HG03558 (cell line): Measurements from ENCODE around the gene SNCG.
"Not testable (repeated sequence)": the region's sequence is repeated elsewhere in the genome, so short reads cannot be mapped to it uniquely, and the experiment has no call there.

ENCODE experiments used
- ATAC-seq: cut with Tn5 transposase; IDR thresholded peaks from one replicate; pipeline ENCODE4 v1.9.1; 2021; ENCODE audit warnings: moderate number of reproducible peaks; ENCODE audit not compliant: unreplicated experiment; ENCODE audit errors: extremely low read depth

The SNCG gene

DNA sequence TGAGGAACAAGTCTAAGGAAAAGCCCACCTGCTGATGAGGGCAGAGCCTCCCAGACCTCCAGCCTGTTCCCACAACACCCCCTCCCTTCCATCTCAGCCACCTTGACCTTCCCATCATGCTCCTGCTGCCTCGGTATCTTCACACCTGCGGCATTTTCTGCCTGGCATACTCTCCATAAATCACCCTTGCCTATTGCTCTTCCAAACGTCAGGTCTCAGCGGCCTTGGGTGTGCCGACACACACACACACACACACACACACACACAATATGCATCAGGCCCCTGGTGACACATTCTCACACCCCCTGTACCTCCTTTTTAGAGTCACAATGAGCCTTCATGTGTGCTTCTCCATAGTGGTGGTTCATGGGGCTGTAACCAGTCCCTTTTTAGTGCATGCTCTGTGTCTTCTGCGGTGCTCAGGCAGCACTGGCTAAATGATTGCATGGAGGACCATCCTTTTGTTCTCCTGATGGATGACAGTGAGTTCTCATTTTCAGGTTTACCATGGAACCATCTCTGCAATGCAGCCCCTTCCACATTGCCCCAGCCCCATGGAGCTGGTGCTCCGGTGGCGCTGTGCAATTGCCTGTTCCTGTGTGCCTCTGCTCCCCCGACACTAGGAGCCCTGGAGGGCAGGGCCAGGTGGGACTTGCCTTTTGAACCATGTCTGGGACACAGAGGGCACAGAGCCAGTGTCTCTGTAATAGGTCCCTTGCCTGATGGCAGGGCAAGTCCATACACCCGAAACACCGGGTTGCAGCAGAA is 14.4 kb downstream of the SNCG start:
- ATAC-seq, result no peak

DNA sequence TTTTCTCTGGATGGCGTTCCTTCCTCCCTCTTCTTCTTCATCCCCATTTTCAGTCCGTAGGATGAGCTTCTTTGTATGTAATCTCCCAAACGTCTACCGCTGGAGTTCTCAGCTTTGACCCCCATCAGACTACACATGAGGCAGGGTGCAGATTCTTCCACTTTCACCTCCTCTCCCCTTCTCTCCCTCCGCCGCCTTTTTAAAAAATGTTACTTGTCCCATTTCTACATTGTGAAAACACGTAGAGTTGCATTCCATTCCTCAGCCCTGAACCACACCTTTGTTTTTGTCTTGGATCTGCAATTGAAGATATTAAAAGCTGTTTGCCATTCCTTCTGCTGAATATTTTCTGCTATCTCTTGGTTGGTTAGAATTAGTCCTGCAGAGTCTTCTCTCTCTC is 16.1 kb downstream of the SNCG start:
- no peak for ATAC-seq

DNA sequence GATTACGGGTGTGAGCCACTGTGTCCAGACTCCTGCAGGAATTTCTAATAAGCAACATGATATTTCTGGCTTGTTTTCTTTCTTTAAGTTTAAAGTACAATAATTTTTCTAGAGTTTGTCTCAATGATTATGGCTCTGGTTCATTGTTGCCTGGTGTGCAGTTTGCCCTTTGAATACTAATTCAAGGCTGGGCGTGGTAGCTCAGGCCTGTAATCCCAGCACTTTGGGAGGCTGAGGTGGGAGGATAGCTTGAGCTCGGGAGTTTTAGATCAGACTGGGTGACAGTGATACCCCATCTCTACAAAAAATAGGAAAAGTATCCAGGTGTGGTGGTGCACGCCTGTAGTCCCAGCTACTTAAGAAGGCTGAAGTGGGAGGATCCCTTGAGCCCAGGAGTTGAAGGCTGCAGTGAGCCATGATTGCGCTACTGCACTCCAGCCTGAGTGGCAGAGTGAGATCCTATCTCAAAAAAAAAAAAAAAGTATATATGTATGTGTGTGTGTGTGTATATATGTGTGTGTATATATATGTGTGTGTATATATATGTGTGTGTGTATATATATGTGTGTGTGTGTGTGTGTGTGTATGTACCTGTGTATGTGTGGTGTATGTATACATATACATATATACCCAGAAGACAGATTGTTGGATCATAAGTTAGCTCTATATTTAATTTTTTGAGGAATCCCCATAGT is 18.1 kb downstream of the SNCG start:
- ATAC-seq, result no peak

DNA sequence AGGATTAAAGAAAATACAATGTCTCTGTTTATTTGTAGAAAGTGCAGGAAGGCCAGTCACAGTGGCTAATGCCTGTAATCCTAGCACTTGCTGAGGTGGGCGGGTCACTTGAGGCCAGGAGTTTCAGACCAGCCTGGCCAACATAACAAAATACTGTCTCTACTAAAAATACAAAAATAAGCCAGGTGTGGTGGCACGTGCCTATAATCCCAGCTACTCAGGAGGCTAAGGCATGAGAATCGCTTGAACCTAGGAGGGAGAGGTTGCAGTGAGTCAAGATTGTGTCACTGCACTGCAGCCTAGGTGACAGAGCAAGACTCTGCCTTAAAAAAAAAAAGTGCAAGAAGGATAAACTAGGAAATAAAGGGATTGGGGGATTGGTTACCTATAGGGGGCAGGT is 20.1 kb downstream of the SNCG start:
- ATAC-seq, result not testable (repeated sequence)

DNA sequence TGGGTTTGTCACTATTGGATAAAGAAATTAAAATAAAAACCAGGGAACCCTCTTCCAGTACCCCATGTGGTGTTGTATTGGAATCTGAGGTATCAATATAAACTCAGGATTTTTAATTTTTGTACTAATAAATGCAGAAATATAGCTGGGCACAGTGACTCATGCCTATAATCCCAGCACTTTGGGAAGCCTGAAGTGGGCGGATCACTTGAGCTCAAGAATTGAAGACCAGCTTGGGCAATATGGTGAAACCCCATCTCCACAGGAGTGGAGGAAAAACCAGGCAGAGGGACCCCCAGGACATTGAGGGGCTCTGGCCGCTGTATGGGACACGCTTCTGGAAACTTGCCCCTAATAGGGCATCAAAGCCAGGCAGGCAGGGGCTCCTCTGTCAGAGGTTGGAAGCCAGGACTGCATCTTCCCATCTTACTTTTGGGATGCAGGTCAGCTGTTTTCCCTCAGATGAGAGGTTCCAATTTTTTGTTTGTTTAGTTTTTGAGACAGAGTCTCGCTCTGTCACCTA is 21.0 kb downstream of the SNCG start:
- ATAC-seq, result no peak

DNA sequence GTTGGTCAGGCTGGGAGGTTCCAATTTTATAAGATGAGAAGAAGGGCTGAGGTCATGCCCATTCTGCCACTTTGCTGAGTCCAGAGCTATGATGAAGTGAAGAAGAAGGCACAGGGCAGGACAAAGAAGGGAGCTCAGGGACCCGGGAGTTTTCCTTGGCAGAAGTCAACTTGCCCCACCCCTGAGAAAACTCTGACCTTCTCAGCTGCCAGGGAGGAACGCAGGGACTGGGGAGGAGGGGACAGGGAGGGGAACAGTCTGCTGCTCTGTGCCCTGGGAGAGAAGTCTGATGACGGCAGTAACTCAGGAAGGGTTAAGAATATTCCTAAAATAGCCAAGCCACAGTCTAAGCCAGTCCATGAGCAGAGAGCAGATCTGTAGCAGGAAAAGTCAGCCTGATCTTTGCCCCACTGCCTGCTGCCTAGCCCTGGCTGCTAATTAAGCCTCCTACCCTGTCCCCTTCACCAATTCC is 21.6 kb downstream of the SNCG start:
- ATAC-seq, result no peak

DNA sequence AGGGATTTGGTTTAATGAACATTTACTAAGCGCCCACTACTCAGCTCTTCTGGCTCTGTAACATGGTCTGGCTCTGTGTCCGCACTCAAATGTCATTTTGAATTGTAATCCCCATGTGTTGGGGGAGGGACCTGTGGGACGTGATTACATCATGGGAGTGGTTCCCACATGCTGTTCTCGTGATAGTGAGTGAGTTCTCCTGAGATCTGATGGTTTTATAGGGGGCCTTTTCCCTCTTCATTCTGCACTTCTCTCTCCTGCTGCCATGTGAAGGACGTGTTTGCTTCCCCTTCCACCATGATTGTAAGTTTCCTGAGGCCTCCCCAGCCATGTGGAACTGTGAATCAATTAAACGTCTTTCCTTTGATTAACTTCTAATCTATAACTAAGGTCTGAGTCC is 22.6 kb downstream of the SNCG start:
- not testable (repeated sequence) for ATAC-seq

DNA sequence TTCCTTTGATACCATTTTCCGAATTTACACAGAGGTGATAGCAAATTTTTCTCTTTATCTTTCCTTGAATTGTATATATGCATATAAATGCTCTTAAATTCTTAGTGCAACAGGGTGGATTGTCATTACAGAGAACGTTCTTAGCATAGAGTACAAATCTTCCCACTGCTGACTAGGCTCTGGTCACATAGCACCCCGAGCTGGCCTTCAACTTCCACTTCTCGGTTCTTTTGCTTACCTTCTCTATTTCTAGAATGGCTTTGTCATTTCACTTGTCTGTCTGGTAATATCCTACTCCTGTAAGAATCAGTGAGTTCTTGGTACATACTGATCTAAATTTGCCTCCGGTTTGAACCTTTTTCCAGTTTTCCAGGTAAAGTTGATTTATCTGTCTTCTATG is 23.3 kb downstream of the SNCG start:
- no peak for ATAC-seq

DNA sequence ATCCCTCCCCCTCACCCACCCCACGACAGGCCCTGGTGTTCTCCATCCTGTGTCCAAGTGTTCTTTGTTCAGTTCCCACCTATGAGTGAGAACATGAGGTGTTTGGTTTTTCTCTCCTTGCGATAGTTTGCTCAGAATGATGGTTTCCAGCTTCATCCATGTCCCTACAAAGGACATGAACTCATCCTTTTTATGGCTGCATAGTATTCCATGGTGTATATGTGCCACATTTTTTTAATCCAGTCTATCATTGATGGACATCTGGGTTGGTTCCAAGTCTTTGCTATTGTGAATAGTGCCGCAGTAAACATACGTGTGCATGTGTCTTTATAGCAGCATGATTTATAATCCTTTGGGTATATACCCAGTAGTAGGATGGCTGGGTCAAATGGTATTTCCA is 26.1 kb downstream of the SNCG start:
- ATAC-seq, result not testable (repeated sequence)

DNA sequence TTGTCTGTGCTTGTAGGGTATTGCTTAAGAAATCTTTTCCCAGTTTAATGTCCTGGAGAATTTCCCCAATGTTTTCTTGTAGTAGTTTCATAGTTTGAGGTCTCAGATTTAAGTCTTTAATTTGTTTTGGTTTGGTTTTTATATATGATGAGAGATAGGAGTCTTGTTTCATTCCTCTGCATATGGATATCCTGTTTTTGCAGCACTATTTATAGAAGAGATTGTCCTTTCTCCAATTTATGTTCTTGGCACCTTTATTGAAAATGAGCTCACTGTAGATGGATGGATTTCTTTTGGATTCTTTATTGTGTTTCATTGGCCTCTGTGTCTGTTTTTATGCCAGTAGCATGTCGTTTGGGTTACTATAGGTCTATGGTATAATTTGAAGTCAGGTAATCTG is 30.1 kb downstream of the SNCG start:
- no peak for ATAC-seq

DNA sequence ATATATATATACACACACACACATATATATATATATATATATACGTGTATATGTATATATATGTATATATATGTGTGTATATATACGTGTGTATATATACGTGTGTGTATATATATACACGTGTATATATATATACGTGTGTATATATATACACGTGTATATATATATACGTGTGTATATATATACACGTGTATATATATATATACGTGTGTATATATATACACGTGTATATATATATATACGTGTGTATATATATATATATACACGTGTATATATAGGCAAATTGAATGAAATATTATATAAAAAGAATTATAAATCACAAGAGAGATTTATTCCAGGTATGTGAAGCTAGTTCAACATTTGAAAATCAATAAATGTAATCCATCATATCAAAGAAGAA is 33.0 kb downstream of the SNCG start:
- ATAC-seq, result not testable (repeated sequence)

DNA sequence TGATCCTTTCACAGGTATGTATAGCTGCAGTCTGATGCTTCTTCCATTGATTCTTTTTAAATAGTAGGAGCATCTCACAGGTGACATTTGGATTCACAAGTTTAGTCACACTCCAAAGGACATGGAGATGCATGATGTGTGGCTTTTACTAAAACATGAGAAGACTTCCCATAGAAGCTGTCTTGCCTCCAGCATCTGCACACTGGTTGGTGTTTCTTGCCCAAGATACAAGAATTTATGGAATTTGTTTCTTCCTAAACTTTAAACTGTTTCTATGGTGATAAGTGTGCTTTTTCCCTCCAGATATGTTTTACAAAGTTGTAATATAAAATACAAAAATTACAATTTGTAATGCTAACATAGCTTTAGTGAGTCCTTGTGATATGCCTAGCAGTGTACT is 34.1 kb downstream of the SNCG start:
- ATAC-seq, result no peak

DNA sequence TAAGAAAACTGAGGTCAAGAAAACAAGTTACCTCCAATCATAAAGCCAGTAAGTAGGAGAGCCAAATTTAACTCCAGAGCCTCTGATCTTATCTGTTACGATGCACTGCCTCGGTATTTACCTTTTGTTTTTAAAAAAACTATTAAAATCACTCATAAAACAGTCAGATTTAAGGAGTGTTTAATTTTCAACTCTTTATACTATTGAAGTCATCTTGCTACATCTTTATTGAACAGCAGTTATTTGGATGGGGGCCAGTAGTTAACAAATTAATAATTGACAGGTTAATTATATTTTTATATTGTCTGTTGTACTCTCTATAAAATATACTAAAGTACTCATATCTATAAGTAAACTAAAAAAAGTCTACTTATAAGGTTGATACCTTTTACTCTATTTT is 34.5 kb downstream of the SNCG start:
- no peak for ATAC-seq

DNA sequence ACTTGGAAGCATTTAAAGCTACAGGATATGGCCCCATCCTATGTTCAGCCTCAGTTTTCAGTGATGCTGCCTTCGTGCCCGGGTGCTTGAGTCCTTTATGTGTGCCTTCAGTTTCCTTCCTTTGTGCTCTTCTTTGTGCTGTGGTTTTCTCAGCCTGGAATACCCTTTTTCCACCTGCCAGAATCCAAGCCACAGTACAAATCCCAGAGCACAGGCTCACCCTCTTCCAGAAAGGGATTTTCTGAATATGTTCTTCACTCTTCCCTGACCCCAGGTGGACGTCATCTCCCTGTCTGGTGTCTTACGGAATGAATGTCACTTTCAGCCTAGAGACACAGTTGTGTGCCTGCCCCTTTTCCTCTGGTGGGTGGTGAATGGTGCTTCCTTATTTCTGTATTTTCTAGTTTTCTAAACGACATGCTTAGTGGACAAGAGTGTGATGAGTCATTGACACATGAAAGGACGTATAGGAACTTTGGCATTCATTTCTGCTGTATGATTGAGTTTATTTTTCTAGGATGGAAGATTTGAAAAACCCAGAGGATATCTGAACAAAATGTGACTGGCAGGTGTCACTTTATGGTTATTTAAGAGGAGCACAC is 41.5 kb downstream of the SNCG start:
- ATAC-seq, result not testable (repeated sequence)

DNA sequence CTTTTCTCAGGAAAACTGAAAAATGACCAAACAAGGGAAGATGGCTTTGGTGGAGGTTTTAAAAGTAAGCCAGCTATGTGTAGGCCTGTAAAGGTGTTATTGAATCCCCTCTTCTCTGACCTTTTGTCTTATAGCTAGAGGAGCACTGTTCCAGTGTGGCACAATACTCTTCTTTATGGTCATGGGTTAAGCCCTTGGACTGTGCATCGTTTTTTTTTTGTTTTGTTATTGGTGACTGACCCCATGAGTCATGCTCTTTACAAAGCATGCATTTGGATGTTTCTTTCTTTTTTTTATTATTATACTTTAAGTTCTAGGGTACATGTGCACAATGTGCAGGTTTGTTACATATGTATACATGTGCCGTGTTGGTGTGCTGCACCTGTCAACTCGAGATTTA is 42.1 kb downstream of the SNCG start:
- ATAC-seq, result no peak

DNA sequence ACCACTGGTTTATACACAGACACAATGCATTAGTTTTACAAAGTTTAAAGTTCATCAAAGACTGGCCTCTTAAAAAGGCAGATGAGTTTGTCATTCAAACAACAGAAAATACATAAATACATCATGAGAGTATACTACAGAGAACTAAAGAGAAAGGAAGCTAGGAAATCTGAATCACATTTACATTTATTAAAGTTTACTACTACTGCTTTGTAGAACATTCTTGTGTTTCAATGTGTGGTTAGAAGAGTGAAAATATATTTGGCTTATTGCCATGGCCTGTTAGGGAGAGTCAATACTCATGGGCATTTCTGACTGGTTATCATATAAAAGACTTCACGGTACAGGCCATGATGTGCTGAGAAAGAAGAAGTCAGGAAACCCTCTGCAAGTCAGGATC is 48.7 kb downstream of the SNCG start:
- not testable (repeated sequence) for ATAC-seq

DNA sequence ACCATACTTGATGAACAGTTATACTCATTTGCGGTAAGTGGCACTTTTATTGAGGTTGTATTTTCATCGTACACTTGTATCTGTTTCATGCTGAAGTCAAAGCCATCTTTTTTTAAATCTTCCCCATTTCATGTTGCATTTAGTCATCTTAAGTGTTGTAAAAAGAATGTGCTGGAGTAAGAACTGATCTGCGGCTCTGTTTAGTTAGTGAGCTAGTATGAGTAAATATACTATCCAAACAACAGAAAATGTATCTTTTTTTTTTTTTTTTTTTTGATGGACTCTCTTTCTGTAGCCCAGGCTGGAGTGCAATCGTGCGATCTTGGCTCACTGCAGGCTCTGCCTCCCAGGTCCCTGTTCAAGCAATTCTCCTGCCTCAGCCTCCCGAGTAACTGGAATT is 49.3 kb downstream of the SNCG start:
- ATAC-seq, result not testable (repeated sequence)

DNA sequence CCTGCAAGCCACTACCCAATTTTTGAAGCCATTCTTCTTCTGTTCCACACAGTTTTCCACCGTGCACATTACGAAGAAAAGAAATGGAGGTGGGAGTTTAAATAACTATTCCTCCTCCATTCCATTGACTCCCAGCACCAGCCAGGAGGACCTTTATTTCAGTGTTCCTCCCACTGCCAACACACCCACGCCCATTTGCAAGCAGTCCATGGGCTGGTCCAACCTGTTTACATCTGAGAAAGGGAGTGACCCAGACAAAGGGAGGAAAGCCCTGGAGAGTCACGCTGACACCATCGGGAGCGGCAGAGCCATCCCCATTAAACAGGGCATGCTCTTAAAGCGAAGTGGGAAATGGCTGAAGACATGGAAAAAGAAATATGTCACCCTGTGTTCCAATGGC is 49.9 kb downstream of the SNCG start:
- ATAC-seq, result not testable (repeated sequence)

DNA sequence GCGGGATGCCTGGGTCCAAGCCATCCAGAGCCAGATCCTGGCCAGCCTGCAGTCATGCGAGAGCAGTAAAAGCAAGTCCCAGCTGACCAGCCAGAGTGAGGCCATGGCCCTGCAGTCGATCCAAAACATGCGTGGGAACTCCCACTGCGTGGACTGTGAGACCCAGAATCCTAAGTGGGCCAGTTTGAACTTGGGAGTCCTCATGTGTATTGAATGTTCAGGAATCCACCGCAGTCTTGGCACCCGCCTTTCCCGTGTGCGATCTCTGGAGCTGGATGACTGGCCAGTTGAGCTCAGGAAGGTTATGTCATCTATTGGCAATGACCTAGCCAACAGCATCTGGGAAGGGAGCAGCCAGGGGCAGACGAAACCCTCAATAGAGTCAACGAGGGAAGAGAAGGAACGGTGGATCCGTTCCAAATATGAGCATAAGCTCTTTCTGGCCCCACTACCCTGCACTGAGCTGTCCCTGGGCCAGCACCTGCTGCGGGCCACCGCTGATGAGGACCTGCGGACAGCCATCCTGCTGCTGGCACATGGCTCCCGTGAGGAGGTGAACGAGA is 50.8 kb downstream of the SNCG start:
- not testable (repeated sequence) for ATAC-seq
